NCI-H446 treated with DMSO at 0.1 percent for 48 hours (cell line): ENCODE data around the gene LGALS9C.
"Not testable (repeated sequence)": the region's sequence is repeated elsewhere in the genome, so short reads cannot be mapped to it uniquely, and the experiment has no call there.

Experiments
- DNase-seq: peaks from one replicate; lab custom pipeline; 2025; lab: John Stamatoyannopoulos, UW

LGALS9C gene

DNA sequence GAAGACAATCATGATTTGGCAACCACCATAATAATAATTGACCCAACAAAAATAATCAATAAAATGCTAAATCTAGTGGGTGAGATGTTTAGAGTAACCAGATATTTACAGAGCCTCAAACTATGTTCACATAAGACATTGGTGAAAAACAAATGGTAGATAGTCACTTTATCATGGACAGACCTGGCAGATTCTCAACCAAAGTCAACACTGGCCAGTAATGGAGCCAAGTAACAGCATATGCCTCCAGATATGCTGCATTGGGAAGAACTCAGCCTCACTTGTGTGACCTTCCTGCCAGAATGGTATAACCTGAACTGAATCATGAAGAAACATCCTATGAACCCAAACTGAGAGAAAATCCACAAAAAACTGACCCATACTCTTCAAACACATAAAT is 53.8 kb downstream of the LGALS9C start:
- not testable (repeated sequence) for DNase-seq

- not testable (repeated sequence) for DNase-seq
Measured at GRCh38 chr17:18542234-18542633, 65.6 kb downstream of the LGALS9C start.

DNA sequence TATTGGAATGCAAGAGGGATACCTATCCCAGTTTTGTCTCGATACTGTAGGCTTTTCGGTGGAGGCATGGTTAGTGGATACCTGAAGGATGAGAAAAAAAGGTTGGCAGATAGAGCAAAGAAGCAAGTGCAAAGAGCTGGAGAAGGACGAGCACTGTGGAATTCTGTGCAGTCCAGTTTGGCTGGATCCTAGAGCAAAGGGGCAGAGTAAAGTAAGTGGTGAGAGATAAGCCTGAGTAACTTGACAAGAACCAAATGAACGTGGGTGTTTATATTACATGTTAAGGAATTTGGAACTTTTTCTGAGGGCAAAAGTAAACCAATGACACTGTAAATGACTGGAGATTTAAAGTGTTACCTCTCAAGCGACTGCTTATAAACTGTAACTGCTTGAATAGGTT is 66.3 kb downstream of the LGALS9C start:
- DNase-seq, result not testable (repeated sequence)
